SU-DHL-6 (cell line): ENCODE results near the gene CELSR1.

Source experiments
- H2AFZ ChIP-seq: fragments of 200-600 bp; sonication (generic); 2 replicates; pipeline ENCODE4 v1.6.1; 2014; ENCODE audit warnings: low read depth, mild to moderate bottlenecking, moderate library complexity, mixed read lengths, antibody characterized with exemption, low read length; ENCODE audit not compliant: severe bottlenecking
- H3F3A ChIP-seq: fragments of 200-600 bp; shearing (Covaris generic); 2 replicates; pipeline ENCODE4 v1.6.0; 2016; ENCODE audit warnings: antibody characterized with exemption, mild to moderate bottlenecking; ENCODE audit not compliant: insufficient read depth
- H3K27ac ChIP-seq: fragments of 200-600 bp; sonication (generic); 2 replicates; pipeline ENCODE4 v1.5.1; 2016; ENCODE audit warnings: low read depth, mild to moderate bottlenecking, low read length, moderate library complexity, mixed read lengths
- H3K27me3 ChIP-seq: fragments of 200-600 bp; sonication (generic), shearing (Covaris generic); 2 replicates; pipeline ENCODE4 v1.6.0; 2014; ENCODE audit warnings: mild to moderate bottlenecking, low read length
- H3K36me3 ChIP-seq: fragments of 200-600 bp; sonication (generic); 2 replicates; pipeline ENCODE4 v1.6.1; 2014; ENCODE audit warnings: mild to moderate bottlenecking, low read length, mixed read lengths
- H3K4me2 ChIP-seq: fragments of 300-600, 200-600 bp; shearing (Covaris generic), sonication (generic); 2 replicates; pipeline ENCODE4 v1.6.0; 2014; ENCODE audit warnings: low read length, low read depth, mild to moderate bottlenecking; ENCODE audit not compliant: poor library complexity, severe bottlenecking
- H3K4me3 ChIP-seq: fragments of 200-600 bp; sonication (generic); 2 replicates; pipeline ENCODE4 v1.5.1; 2014; ENCODE audit warnings: antibody characterized with exemption, low read length, mild to moderate bottlenecking, mixed read lengths; ENCODE audit not compliant: insufficient read depth, poor library complexity, severe bottlenecking
- H3K79me2 ChIP-seq: fragments of 200-600 bp; sonication (generic); 2 replicates; pipeline ENCODE4 v1.6.1; 2014; ENCODE audit warnings: mild to moderate bottlenecking, low read length, moderate library complexity; ENCODE audit not compliant: insufficient read depth
- H3K9ac ChIP-seq: fragments of 200-600 bp; sonication (generic); 2 replicates; pipeline ENCODE4 v1.7.0; 2014; ENCODE audit warnings: mild to moderate bottlenecking, low read length
- H3K9me2 ChIP-seq: fragments of 200-600 bp; sonication (generic); replicated peaks from 2 replicates; pipeline ENCODE4 v1.6.1; 2014; ENCODE audit warnings: low read length; ENCODE audit not compliant: insufficient read depth
- H3K9me3 ChIP-seq: fragments of 200-600 bp; sonication (generic); 2 replicates; pipeline ENCODE4 v1.6.1; 2014; ENCODE audit warnings: low read length, mixed read lengths; ENCODE audit not compliant: insufficient read depth
- H4K20me1 ChIP-seq: fragments of 200-600 bp; sonication (generic); 2 replicates; pipeline ENCODE4 v1.6.1; 2014; ENCODE audit warnings: low read depth, mild to moderate bottlenecking, antibody characterized with exemption, low read length, moderate library complexity, mixed read lengths
- CTCF ChIP-seq: fragments of 200-600 bp; sonication (generic); IDR thresholded peaks from one replicate; pipeline ENCODE4 v1.5.1; 2017; ENCODE audit warnings: antibody characterized with exemption, mild to moderate bottlenecking, low read length, moderate library complexity; ENCODE audit not compliant: insufficient read depth, poor library complexity, severe bottlenecking
- EZH2phosphoT487 ChIP-seq: fragments of 200-600 bp; sonication (generic), shearing (Covaris generic); conservative IDR thresholded peaks from 2 replicates; pipeline ENCODE4 v1.6.1; 2018; ENCODE audit warnings: mild to moderate bottlenecking, antibody characterized with exemption, low read length, moderate library complexity, mixed read lengths

Gene CELSR1

GRCh38 chr22:46360891-46361290 lies 176.5 kb downstream of the CELSR1 start:
- Histone ChIP-seq H3K4me2 (no peak overlapping the region), H3F3A (peaks cover 11% of the 10 kb centered on the region), H4K20me1 (no peaks in the 10 kb centered on the region), H3K27me3 (no peaks in the 10 kb centered on the region), H3K79me2 (no peaks in the 10 kb centered on the region), H3K9ac (no peak overlapping the region), H3K4me3 (no peak overlapping the region), H3K36me3 (no peaks in the 10 kb centered on the region), H2AFZ (no peak overlapping the region), H3K9me3 (no peaks in the 10 kb centered on the region), H3K27ac (no peak overlapping the region), H3K9me2 (no peaks in the 10 kb centered on the region)
- no peak for TF ChIP-seq EZH2phosphoT487
- TF ChIP-seq CTCF, result no peak

DNA sequence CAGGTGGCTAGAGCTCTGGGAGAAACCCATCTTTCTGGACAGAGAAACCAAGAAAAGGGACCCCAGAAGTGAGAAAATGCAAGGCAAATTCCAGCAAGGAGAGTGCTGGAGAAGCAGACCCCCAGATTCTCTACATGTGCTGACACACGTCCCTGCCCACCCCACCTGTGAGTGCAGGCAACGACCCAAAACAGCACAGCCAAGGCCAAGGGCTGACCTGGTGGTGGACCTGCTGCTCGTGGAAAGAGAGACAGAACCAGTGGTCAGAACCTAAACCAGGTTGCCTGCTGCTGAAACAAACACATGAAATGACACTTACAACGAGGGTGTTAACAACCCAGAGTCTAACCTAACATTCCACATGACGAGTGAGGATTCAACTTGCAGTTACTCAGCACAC lies 177.3 kb downstream of the CELSR1 start:
- H3F3A ChIP-seq, result peaks cover 11% of the 10 kb centered on the region
- no peak overlapping the region for H3K9ac ChIP-seq
- H3K36me3 ChIP-seq, result no peaks in the 10 kb centered on the region
- no peak overlapping the region for H3K4me3 ChIP-seq
- no peaks in the 10 kb centered on the region for H3K79me2 ChIP-seq
- no peak overlapping the region for H3K27ac ChIP-seq
- H3K27me3 ChIP-seq, result no peaks in the 10 kb centered on the region
- no peak for TF ChIP-seq EZH2phosphoT487
- no peak for TF ChIP-seq CTCF
- no peak overlapping the region for H3K4me2 ChIP-seq
- H3K9me3 ChIP-seq, result no peaks in the 10 kb centered on the region
- H2AFZ ChIP-seq, result no peak overlapping the region
- no peaks in the 10 kb centered on the region for H4K20me1 ChIP-seq
- no peaks in the 10 kb centered on the region for H3K9me2 ChIP-seq

DNA sequence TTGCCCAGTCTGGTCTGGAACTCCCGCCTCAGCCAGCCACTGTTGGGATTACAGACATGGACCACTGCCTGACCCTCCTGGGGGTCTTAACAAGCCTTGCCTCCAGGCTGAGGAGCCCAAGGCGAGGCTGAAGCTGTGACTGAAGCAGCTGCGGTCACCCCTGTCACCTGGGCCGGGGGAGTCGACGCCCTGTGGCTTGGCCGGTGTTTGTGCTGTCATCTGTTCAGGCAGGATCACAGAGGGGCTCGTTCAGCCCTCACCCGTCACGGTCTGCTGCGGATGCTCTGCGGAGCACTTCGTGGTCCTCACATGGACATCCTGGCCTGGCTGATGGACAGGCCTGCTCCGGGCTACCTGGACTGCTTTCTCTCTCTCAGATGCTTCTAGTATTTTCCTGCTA lies 178.1 kb downstream of the CELSR1 start:
- Histone ChIP-seq H3K36me3 (no peaks in the 10 kb centered on the region), H3K79me2 (no peaks in the 10 kb centered on the region), H3K9me3 (no peaks in the 10 kb centered on the region), H3F3A (peaks cover 11% of the 10 kb centered on the region), H4K20me1 (no peaks in the 10 kb centered on the region), H3K4me3 (no peak overlapping the region), H3K27me3 (no peaks in the 10 kb centered on the region), H3K27ac (no peak overlapping the region), H2AFZ (no peak overlapping the region), H3K9me2 (no peaks in the 10 kb centered on the region), H3K9ac (no peak overlapping the region), H3K4me2 (no peak overlapping the region)
- TF ChIP-seq EZH2phosphoT487 (no peak), CTCF (no peak)

GRCh38 chr22:46358766-46359165 lies 178.7 kb downstream of the CELSR1 start:
- H3K36me3 ChIP-seq, result no peaks in the 10 kb centered on the region

More at GRCh38 chr22:46358766-46359165, 178.7 kb downstream of the CELSR1 start:
- H3K27me3 ChIP-seq, result no peaks in the 10 kb centered on the region
- no peak for TF ChIP-seq CTCF
- TF ChIP-seq EZH2phosphoT487, result no peak
- H3K27ac ChIP-seq, result no peak overlapping the region
- no peak overlapping the region for H2AFZ ChIP-seq
- no peak overlapping the region for H3K4me3 ChIP-seq
- H4K20me1 ChIP-seq, result no peaks in the 10 kb centered on the region
- H3K9ac ChIP-seq, result no peak overlapping the region
- peaks cover 11% of the 10 kb centered on the region for H3F3A ChIP-seq
- no peak overlapping the region for H3K4me2 ChIP-seq
- no peaks in the 10 kb centered on the region for H3K9me2 ChIP-seq
- no peaks in the 10 kb centered on the region for H3K9me3 ChIP-seq
- no peaks in the 10 kb centered on the region for H3K79me2 ChIP-seq
